ENCODE results near the gene SH3RF3.

SH3RF3 gene

GRCh38 chr2:109230941-109231420, 102.0 kb downstream of the SH3RF3 start:
- Histone ChIP-seq H3K27me3 (replicated peaks; ENCODE audit: control insufficient read depth, insufficient read depth, low read length) (no peaks in the 10 kb centered on the region; the same call in 1 of the 2 replicates), H3K4me3 (replicated peaks; ENCODE audit: low read depth, low read length) (no peak overlapping the region), H3K36me3 (ENCODE audit: control insufficient read depth, insufficient read depth, low read length) (no peaks in the 10 kb centered on the region)
- no peak for TF ChIP-seq CTCF (IDR thresholded peaks at IDR 0.05; ENCODE audit: insufficient read depth, low read length, poor library complexity, severe bottlenecking)
- no peak for DNase-seq (ENCODE audit: extremely low read depth, insufficient read length)

- Histone ChIP-seq H3K27me3 (replicated peaks; ENCODE audit: control insufficient read depth, insufficient read depth, low read length) (no peaks in the 10 kb centered on the region; the same call in 1 of the 2 replicates), H3K36me3 (ENCODE audit: control insufficient read depth, insufficient read depth, low read length) (no peaks in the 10 kb centered on the region), H3K4me3 (replicated peaks; ENCODE audit: low read depth, low read length) (no peak overlapping the region)
- no peak for TF ChIP-seq CTCF (IDR thresholded peaks at IDR 0.05; ENCODE audit: insufficient read depth, low read length, poor library complexity, severe bottlenecking)
- no peak for DNase-seq (ENCODE audit: extremely low read depth, insufficient read length)
Measured at GRCh38 chr2:109231428-109231827, 102.4 kb downstream of the SH3RF3 start.

DNA sequence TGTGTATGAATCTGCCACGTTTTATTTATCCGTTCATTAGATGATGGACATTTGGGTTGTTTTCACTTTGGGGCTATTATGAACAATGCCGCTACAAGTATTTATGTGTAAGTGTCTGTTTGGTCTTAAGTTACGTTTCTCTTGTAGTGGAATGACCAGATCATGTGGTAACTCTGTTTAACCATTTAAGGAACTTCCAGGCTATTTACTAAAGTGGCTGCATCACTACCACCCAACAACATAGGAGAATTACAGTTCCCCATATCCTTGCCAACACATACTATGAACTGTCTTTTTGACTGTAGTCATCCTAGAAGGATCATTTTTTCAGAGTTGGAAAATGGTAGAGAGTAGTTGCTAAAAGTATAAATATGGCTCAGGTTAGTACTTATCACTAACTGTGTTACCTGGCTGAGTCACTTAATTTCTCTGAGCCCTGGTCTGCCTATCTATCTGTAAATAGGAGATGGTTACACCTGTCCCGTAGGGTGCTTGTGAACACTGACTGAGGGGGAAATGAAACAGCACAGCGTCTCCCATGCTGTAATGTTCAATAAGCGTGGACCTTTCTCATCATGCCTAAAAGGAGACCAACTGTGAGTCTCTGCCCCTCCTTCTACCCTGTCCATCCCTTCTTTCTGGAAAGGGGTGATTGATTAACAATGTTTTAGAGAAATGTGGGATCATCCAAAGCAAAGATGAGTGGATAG, 103.1 kb downstream of the SH3RF3 start:
- TF ChIP-seq CTCF (IDR thresholded peaks at IDR 0.05; ENCODE audit: insufficient read depth, low read length, poor library complexity, severe bottlenecking): no peak
- DNase-seq (ENCODE audit: extremely low read depth, insufficient read length): no peak
- H3K4me3 ChIP-seq (replicated peaks; ENCODE audit: low read depth, low read length): no peak overlapping the region
- no peaks in the 10 kb centered on the region; the same call in 1 of the 2 replicates for H3K27me3 ChIP-seq (replicated peaks; ENCODE audit: control insufficient read depth, insufficient read depth, low read length)
- H3K36me3 ChIP-seq (ENCODE audit: control insufficient read depth, insufficient read depth, low read length): no peaks in the 10 kb centered on the region

DNA sequence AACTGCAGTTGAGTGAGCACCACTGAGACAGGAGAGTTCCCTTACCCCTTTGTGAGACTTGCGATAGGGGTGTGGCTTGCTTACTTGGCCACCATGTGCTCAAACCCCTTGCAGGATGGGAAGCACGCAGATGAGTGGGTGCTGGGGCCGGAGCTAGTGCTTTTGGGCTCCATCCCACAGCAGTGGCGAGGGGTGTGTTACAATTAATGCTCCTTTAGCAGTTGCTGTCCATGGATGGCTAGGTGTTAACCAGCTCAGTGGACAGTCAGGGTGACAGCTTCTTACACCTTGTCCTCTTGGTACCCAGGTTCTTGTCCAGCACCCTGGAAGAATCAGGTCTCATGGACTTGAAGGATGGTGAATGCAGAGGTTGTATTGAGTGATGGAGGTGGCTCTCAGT, 103.9 kb downstream of the SH3RF3 start:
- DNase-seq (ENCODE audit: extremely low read depth, insufficient read length): no peak
- no peak for TF ChIP-seq CTCF (IDR thresholded peaks at IDR 0.05; ENCODE audit: insufficient read depth, low read length, poor library complexity, severe bottlenecking)
- Histone ChIP-seq H3K36me3 (ENCODE audit: control insufficient read depth, insufficient read depth, low read length) (no peaks in the 10 kb centered on the region), H3K4me3 (replicated peaks; ENCODE audit: low read depth, low read length) (no peak overlapping the region), H3K27me3 (replicated peaks; ENCODE audit: control insufficient read depth, insufficient read depth, low read length) (no peaks in the 10 kb centered on the region; the same call in 1 of the 2 replicates)

DNA sequence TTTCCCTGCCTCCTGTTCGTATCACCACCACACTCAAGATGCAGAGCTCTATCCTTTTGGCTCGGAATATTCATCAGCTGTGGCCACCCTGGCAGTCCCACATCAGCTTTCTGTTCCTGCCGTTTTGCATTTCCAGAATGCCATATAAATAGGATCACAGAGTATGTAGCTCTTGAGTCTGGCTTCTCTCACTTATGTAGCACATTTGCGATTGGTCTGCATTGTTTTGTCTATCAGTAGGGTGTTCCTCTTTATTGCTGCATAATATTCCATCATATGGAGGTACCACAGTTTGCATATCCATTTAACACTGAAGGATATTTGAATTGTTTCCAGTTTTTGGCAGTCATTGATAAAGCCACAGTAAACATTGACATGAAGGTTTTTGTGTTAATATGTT, 104.6 kb downstream of the SH3RF3 start:
- no peak for TF ChIP-seq CTCF (IDR thresholded peaks at IDR 0.05; ENCODE audit: insufficient read depth, low read length, poor library complexity, severe bottlenecking)

More for the DNA sequence above, 104.6 kb downstream of the SH3RF3 start:
- Histone ChIP-seq H3K36me3 (ENCODE audit: control insufficient read depth, insufficient read depth, low read length) (no peaks in the 10 kb centered on the region), H3K27me3 (replicated peaks; ENCODE audit: control insufficient read depth, insufficient read depth, low read length) (no peaks in the 10 kb centered on the region; the same call in 1 of the 2 replicates), H3K4me3 (replicated peaks; ENCODE audit: low read depth, low read length) (no peak overlapping the region)
- no peak for DNase-seq (ENCODE audit: extremely low read depth, insufficient read length)
